HG03442 (cell line): ENCODE measurements around the gene LRP1.

Source experiments
- ATAC-seq: cut with Tn5 transposase; IDR thresholded peaks from one replicate; pipeline ENCODE4 v1.9.1; 2021; ENCODE audit warnings: mild to moderate bottlenecking, moderate library complexity; ENCODE audit not compliant: unreplicated experiment

LRP1 gene

GRCh38 chr12:57243521-57244311 is 115.4 kb downstream of the LRP1 start:
- ATAC-seq, result peak; percentile 25

DNA sequence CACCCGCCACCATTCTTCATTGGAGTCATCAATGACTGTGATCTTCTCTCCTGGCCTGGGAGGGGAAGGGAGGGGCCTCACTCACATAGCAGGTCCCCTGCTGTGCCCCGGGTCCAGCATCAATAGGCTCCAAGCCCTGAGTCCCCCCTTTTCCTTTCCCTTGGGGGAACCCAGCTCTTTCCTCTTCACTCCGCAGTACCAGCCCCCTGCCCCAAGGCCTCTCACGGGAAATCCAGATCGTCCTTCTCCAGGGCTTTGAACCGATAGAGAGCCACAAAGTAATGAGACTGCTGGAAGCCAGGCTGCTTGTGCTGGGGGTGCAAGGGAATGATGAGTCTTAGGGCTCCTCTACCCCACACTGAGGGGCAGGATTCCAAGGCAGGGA is 116.0 kb downstream of the LRP1 start:
- ATAC-seq, result no peak

DNA sequence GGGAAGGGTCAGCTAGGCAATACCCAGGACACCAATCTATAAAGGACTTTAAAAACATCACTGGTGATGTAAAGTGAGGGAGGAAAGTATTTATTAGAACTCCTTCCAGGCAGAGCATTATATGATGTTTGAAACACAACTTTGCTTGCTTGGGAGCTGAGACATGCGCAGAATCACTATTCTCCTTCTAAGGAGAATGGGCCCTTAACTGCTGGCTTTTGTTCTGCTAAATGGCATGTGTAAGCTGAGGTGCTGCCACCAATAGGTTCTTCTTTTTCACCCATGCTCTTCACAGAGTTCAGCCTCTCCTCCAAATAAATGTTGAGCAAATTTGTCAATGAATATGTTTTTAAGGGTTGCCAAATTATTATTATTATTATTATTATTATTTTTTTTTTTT is 118.8 kb downstream of the LRP1 start:
- ATAC-seq, result no peak

DNA sequence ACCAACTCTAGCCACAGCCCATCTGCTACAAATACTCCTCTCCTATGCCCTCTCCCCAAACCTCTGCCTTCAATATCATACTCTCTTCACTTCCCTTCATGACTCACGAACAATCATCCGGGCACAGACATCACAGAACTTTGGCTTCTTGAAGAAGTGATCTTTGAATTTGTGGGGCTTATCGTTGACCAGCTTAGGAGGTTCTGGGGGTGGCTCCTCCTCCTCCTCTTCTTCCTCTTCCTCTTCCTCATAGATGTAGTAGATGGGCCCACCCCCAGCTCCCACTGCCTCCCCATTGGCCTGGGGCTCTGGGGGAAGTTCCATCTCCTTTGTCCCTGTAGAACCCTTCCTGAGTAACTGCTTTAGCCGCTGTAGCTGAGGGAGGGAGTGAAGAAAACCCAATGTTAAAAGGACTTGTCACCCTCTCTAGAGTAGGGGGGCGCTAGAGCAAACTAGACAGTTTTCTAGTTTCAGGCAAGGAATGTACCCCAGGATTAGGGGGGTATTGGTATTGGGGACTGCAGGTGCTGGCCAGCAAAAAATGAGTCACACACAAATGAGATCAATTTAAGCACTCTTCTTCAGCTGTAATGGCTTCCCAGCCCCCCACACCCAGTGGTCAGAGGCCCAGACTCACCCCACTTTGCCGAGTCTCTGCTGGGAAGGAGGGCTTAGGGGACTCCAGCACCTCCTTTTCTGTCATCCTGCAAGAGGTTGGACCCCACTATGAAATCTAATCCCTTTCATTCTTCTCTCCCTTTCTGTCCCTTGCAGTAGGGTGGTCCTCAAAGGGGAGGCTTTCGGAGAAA is 120.9 kb downstream of the LRP1 start:
- ATAC-seq, result no peak

DNA sequence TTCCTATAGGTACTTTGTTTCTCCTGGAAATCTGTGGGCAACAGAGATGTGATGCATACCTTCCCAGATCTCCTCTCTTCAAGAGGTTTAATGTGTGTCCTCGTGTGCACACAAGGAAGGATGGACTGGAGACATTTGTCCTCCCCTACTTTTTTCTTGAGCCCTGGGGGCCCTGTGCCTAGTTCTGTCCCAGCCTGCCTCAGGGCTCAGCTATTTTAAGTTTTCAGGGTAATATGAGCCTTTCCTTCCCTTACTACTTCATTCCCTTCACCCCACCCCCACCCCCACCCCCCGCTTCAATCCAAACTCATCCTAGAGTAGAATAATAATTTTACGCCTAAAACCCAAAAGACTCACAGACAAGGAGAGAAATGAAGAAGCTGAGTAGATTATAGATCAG is 122.3 kb downstream of the LRP1 start:
- no peak for ATAC-seq

DNA sequence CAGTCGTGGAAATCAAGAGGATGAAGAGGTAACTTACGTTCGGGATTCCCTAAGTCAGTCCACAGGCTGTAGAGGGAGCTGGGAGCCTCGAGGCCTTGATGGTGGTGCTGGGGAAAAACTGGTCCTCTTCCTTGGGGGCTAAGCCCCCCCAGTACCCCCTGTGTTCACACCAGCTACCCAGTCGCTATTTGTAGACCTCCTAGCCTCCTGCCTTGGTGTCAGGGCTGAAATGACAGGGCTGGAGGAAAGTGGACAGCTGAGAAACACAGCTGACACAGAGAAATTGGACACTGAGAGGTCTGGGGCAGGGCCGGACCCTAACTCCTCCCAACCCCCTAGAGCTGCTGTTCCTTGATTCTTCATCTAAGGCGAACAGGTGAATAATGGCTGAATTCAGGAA is 122.7 kb downstream of the LRP1 start, which contains the start of gene STAC3:
Gene STAC3, minus strand, starts transcription at position 232 of the 400 bp plus-strand sequence. CDS start 1,551 bp downstream, outside the sequence.
- no peak for ATAC-seq

DNA sequence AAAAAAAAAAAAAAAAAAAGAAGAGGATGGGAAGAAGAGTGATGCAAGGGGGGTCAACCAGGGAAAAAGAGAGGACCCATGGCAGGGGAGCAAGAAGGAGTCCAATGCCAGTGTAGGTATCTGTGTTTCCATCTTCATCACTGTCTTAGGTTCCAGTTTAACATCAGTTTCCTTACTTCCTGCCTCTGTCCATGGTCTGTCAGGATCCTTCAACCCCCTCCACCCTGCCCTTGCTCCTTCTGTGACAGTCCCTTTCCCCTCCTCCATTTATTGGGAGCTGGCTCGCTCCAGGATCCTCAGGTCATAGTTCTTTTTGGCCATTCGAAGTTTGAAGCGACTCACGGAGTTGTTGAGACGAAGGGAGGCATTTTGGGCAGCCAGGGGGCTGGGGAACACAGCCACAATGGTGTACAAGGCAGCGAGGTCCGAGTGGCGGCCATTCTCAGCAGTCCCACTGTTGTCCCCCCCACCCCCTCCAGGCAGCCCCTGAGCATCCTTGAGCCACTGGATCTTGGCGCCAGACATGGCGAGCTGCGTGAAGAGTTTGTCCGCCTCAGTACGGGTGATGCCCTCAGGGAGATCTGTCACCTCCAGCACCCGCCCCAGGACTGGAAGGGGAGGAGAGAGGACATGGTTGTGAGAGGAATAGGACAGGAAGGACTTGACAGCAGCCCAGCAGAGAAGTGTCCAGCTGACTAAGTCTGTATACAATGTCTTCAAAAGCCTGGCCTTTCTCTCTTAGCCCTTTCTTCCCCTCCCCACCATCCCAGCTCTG is 126.4 kb downstream of the LRP1 start:
- ATAC-seq, result no peak

GRCh38 chr12:57255916-57256315 is 127.6 kb downstream of the LRP1 start:
- no peak for ATAC-seq

DNA sequence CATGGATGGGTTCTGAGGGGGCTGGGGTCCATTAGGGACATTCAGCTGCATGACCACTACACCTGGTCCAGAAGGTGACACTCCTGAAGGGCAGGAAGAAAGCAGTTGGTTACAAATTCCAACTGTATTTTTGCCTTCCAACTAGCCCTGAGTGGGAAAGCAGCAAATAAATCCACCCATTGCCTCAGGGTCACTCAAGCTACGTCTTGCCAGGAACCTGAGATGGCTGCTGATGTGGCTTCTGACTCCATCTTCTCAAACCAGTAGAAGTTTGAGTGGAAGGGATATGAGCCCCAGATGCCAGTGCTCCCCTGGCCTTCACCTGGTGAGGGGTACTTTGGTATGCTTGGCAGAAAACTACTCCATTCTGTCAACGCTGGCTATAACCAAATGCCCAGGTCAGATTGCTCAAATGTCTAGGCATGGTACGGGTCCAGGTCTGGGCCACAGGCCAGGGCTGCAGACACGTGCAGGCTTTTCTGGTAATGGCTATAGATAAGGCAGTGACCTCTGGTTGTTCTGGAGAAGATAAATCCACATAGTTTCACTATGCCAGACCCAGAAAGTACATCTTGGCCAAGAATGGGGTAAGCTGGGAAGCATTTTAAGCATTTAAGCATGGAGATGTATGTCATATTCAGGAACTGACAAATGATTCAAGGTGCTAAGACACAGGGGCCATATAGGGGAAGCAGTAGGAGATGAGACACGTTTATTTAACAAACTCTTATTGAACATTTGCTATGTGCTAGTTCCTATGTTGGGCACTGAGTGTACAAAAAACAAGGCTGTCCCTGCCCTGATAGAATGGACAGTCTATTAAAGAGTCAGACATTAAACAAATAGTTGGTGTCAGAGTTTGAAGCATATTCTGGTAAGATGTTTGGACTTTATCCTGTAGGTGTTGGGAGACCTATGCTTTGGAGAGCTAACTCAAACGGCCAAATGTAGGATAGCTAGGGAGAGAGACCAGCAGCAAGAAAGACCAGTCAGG is 131.0 kb downstream of the LRP1 start:
- no peak for ATAC-seq

DNA sequence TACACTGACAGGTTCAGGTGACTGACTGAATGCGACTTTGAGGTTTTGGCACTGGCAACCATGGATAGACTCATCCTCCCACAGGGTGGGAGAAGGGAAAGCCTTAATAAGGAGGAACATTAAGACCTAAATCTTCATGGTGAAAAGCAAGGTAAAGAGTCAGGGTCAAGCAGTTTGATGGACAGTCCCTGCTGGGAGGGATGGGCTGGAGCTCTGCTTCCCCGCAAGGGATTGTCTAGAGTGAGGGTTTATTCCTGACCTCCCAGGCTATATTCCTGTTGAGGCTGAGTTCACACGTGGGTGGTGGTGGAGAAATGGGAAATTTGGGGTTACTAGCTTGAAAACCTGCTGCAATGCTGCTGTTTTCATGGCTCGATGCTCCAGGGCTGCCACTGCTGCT is 132.1 kb downstream of the LRP1 start:
- ATAC-seq, result no peak

DNA sequence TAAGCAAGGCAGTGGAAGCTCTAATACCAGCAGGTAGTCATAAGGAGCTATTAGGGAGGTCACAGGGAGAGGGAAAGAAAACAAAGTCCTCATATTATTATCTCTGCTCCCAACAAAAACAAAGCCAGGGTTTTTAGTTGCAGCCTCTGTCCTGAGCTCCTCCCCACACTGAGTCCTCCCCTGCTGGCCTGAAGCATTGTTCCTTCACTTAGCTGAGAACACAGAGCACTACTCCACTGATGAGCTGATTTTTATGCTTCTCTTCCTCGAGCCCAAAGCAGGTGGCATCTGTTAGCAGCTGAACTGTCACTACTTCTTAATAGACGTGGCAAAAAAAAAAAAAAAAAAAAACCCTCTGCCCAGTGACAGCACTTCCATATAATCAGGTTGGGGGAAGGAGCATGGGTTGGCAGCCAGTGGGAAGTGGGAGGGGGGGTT is 133.2 kb downstream of the LRP1 start:
- ATAC-seq, result no peak

GRCh38 chr12:57262126-57262822 is 134.0 kb downstream of the LRP1 start:
- ATAC-seq, result no peak
